WTC11 (cell line): ENCODE results near the gene RIC3.

Source experiments
- CREM ChIP-seq: sonication (generic); formaldehyde crosslinking; IDR thresholded peaks from 2 replicates; pipeline ENCODE4 v1.8.1; 2022; ENCODE audit warnings: mild to moderate bottlenecking, missing genetic modification reagents, moderate library complexity
- CTCF ChIP-seq: fragments of 200-600 bp; IDR thresholded peaks from 2 replicates; pipeline ENCODE4 v1.8.0; 2022; ENCODE audit warnings: antibody characterized with exemption
- FOXJ3 ChIP-seq: sonication (generic); formaldehyde crosslinking; IDR thresholded peaks from 2 replicates; pipeline ENCODE4 v1.9.0; 2021; ENCODE audit warnings: missing genetic modification reagents, mild to moderate bottlenecking, borderline replicate concordance
- HMGXB4 ChIP-seq: sonication (generic); formaldehyde crosslinking; IDR thresholded peaks from 2 replicates; pipeline ENCODE4 v1.8.1; 2023; ENCODE audit warnings: mild to moderate bottlenecking, moderate library complexity, missing genetic modification reagents
- IRF2 ChIP-seq: sonication (generic); formaldehyde crosslinking; IDR thresholded peaks from 2 replicates; pipeline ENCODE4 v1.8.0; 2022; ENCODE audit warnings: low read depth, missing genetic modification reagents, borderline replicate concordance
- JUN ChIP-seq: sonication (generic); formaldehyde crosslinking; IDR thresholded peaks from 2 replicates; pipeline ENCODE4 v1.8.0; 2023; ENCODE audit warnings: mild to moderate bottlenecking, missing genetic modification reagents
- NR3C1 ChIP-seq: sonication (generic); formaldehyde crosslinking; conservative IDR thresholded peaks from 2 replicates; pipeline ENCODE4 v1.8.1; 2023; ENCODE audit warnings: low read depth, mild to moderate bottlenecking, missing genetic modification reagents
- TEAD4 ChIP-seq: sonication (generic); formaldehyde crosslinking; IDR thresholded peaks from 2 replicates; pipeline ENCODE4 v1.8.0; 2022; ENCODE audit warnings: mild to moderate bottlenecking, missing genetic modification reagents
- TP53 ChIP-seq: sonication (generic); formaldehyde crosslinking; IDR thresholded peaks from 2 replicates; pipeline ENCODE4 v1.8.1; 2023; ENCODE audit warnings: mild to moderate bottlenecking, missing genetic modification reagents
- USF1 ChIP-seq: sonication (generic); formaldehyde crosslinking; IDR thresholded peaks from 2 replicates; pipeline ENCODE4 v1.8.0; 2022; ENCODE audit warnings: mild to moderate bottlenecking, missing genetic modification reagents
- ZNF121 ChIP-seq: sonication (generic); formaldehyde crosslinking; IDR thresholded peaks from 2 replicates; pipeline ENCODE4 v1.8.0; 2023; ENCODE audit warnings: missing genetic modification reagents
- ZNF138 ChIP-seq: sonication (generic); formaldehyde crosslinking; conservative IDR thresholded peaks from 2 replicates; pipeline ENCODE4 v1.8.1; 2022; ENCODE audit warnings: mild to moderate bottlenecking, moderate library complexity, missing genetic modification reagents
- TF ChIP-seq, protein P1 (sequence below): sonication (generic); formaldehyde crosslinking; IDR thresholded peaks from 2 replicates; pipeline ENCODE4 v1.8.1; 2022; ENCODE audit warnings: low read depth, missing genetic modification reagents, borderline replicate concordance
- TF ChIP-seq, protein P2 (sequence below): sonication (generic); formaldehyde crosslinking; IDR thresholded peaks from 2 replicates; pipeline ENCODE4 v1.8.0; 2022; ENCODE audit warnings: mild to moderate bottlenecking, missing genetic modification reagents

GRCh38 chr11:8110396-8110795, 58.4 kb downstream of the RIC3 start:
- TF ChIP-seq CTCF (no peak), JUN (CRISPR knock-in tag) (no peak), TP53 (CRISPR knock-in tag) (no peak), IRF2 (no peak), NR3C1 (CRISPR knock-in tag) (no peak), TEAD4 (CRISPR knock-in tag) (no peak), ZNF138 (CRISPR knock-in tag) (no peak), USF1 (CRISPR knock-in tag) (no peak), ZNF121 (no peak), HMGXB4 (CRISPR knock-in tag) (no peak), CREM (CRISPR knock-in tag) (no peak), FOXJ3 (CRISPR knock-in tag) (no peak)
- TF ChIP-seq, protein P1, sequence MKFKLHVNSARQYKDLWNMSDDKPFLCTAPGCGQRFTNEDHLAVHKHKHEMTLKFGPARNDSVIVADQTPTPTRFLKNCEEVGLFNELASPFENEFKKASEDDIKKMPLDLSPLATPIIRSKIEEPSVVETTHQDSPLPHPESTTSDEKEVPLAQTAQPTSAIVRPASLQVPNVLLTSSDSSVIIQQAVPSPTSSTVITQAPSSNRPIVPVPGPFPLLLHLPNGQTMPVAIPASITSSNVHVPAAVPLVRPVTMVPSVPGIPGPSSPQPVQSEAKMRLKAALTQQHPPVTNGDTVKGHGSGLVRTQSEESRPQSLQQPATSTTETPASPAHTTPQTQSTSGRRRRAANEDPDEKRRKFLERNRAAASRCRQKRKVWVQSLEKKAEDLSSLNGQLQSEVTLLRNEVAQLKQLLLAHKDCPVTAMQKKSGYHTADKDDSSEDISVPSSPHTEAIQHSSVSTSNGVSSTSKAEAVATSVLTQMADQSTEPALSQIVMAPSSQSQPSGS (CRISPR knock-in tag), result no peak
- TF ChIP-seq, protein P2, sequence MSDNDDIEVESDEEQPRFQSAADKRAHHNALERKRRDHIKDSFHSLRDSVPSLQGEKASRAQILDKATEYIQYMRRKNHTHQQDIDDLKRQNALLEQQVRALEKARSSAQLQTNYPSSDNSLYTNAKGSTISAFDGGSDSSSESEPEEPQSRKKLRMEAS (CRISPR knock-in tag), result no peak
